ENCODE measurements around the gene WWTR1.

The WWTR1 gene

DNA sequence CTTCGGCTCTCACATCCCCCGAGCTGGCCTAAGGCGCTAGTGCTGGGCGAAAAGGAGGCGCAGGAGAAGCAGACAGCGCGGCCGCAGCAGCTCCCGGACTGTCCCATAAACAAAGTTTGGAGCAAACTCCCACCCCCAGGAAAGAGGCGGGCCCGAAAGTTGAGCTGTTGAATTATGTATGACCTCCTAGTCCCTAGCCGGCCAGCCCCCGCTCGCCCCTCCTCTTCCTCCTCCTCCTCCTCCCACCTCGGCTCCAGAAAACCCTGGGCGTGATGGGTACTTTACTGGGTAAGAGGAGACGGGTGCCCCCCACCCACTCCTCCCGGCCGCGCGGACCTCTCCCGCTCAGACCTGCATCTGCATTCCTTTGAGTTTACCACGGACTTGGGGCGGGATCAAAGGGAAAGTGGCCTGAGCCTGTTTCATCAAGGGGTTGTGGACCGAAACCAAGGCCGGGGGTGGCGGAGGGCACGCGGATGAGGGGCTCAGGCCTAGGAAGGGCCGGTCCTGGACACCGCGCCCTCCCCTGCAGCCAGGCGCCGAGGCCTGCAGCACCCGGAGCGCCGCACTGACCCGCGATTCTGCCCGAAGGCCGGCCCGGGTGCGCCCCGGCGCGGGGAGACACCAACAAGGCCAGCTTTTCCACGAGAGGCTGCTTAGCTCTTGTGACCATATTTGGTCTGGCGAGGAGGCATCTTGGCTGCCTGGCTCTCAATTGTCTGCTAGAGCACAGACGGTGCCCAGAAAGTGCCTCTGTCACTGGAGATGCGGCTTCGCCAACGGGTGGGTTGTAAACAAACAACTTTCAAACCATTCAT lies at the start of gene WWTR1:
Gene WWTR1, minus strand, starts transcription at position 100 of the 818 bp plus-strand sequence. CDS start 719 bp downstream, outside the sequence.
- no peak for DNase-seq

- DNase-seq: no peak
Measured at GRCh38 chr3:149706905-149707304, 49.1 kb upstream of the WWTR1 start.

- DNase-seq: no peak
Measured at GRCh38 chr3:149705416-149705815, 47.6 kb upstream of the WWTR1 start.

- DNase-seq: no peak
Measured at GRCh38 chr3:149703466-149703865, 45.6 kb upstream of the WWTR1 start.

DNA sequence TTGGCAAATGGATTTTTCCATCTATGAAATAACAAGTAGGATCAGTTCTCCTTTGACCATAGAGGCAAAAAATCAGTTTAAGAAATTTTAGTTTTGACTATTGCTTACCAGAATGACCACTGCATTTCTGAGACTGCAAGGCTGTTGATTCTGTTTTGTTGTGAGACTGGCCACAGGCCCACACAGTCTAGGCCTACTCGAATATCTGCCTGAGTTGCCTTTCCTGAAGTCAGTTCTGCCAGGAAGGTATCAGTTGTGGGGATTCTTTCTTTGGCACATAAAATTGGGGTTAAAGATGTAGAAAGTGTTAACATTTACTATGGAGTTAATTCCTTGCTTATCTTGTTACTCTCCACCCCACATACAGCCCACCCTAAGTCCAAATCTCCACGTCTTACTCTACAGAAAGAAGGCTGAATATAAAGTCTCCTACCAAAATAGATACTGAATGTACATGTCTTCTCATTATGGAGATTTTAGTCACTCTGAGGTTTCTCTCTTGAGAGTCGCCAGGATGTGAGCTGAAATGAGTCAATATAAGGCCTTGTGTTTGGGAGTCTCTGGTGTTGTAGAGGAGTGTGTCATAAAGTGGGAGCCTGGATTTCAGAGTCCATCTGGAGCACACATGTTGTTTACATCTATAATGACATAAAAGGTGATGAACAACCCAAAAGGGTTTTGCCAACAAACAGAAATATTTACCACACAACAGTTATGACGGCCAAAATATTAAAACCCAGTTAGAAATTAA lies 45.0 kb upstream of the WWTR1 start:
- DNase-seq: no peak

DNA sequence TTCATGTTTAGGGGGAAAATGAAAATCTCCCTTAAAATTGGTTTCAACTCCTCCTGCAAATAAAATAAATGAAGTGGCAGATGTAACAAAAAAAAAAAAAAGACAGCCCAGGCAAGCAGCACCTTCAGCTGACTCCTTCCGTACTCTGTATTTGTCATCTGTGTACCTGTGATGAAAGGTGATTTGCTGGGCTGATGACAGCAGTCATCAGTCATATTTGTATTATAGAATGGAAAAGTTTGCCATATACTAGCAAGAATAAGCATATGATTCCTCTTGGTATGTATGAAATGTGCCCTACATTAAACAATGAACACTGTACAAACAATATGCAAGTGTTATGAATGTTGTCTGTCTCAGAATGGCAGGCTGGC lies 44.1 kb upstream of the WWTR1 start:
- no peak for DNase-seq

DNA sequence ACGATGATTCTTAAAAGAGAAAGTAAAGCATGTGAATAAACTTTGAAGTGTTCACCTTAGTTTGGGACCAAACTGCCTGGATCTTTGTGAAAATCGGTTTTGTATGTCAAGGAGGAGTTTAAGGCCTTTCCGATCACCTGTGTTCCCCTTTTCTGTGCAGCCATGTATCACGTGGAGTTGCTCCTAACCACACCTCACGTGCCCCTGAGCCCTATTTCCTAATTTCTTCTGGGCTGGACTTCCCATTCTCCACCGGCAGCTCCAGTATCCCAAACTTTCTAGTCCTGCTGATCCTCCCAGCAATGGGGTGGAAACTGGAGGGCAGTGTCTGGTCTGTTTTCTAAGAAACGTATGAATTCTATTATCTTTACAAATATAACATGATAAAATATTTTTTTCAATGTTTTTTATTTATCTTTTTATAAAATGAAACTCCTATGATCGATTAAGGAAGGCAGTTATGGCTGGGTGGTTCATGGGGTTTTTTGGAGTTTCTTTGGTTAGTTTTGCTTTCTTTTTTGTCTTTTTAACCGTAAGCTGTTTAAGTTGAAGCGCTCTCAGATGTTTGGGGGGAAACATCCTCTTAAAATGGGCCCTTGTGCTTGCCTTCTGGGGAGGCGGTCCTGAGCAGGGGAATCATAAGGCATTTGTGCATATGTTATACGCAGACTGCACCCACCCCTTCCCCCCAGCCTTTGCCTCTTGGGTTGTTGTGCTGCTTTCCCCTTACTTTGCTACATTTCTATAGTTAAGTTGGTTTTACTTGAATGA lies 43.6 kb upstream of the WWTR1 start:
- no peak for DNase-seq

- no peak for DNase-seq
Measured at GRCh38 chr3:149688122-149688757, 30.4 kb upstream of the WWTR1 start.

- no peak for DNase-seq
Measured at GRCh38 chr3:149686996-149687395, 29.2 kb upstream of the WWTR1 start.

GRCh38 chr3:149678351-149678950 lies 20.6 kb upstream of the WWTR1 start:
- DNase-seq: no peak

DNA sequence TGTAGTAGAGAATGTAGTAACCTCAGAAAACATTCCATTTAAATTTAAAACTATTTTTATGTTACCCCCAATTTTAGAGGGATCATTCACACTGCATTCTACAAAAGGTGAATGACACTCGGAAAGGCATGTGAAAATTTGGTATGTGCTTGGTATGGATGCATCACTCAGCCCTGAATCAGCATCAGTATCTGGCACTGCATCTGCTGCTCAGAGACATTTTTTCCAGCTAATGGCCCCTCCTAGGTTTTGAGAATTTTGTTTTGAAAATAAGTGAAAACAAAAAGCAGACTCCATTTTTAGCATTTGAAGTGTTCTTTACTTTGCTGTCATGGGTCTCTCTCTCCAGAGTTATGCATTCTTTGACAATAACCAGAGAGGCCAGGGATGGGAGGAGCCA lies 15.6 kb upstream of the WWTR1 start:
- no peak for DNase-seq

- no peak for DNase-seq
Measured at GRCh38 chr3:149670742-149671492, 13.1 kb upstream of the WWTR1 start.

- DNase-seq: no peak
Measured at GRCh38 chr3:149667576-149667975, 9.8 kb upstream of the WWTR1 start.

DNA sequence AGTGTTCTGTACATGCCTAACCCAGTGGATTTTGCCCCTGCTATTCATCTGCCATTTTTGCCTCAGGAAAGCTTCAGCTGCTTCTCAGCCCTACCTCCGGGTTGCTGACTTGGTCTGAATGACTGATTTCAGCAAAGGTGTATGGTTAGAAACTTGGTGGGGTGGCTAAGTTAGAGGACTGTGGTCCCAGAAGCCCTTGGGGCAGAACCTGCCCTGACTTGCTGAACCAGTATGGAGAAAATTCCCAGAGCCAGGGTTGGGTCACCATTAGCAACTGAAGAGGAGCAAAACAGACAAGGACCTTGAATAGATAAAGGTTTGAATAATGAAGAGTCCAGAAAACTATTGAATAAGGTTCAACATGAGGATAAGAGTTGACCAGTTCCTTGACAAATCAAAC lies 6.1 kb upstream of the WWTR1 start:
- DNase-seq: no peak

DNA sequence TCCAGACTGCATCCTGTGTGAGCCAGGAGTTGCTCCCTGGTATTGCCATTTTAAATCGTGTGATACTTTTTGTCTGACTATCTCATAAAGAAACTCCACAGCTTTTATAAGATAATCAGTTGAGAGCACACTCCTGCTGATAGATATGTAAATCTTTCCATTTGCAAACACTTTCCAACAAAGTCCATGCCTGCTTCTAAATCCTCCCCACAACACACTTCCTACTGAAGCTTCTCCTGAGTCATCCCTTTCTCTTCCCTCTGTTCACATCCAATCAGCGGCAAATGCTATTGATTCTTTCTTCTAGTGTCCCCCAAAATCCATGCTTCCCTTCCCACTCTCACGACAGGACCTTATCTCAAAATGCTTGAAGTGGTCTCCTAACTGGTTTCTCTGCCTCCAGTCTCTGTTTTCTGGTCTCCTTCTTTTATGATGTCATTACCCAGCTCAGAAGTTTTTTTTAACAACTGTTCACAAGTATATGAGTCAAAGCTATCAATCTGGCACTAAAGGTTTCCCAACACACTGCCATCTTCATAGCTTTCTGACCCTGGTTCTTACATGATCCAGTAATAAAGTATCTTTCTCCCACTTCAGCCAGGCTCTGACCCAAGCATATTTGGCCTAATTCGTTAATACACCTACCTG lies 4.5 kb upstream of the WWTR1 start:
- no peak for DNase-seq

- DNase-seq: no peak
Measured at GRCh38 chr3:149660462-149660861, 2.6 kb upstream of the WWTR1 start.

DNA sequence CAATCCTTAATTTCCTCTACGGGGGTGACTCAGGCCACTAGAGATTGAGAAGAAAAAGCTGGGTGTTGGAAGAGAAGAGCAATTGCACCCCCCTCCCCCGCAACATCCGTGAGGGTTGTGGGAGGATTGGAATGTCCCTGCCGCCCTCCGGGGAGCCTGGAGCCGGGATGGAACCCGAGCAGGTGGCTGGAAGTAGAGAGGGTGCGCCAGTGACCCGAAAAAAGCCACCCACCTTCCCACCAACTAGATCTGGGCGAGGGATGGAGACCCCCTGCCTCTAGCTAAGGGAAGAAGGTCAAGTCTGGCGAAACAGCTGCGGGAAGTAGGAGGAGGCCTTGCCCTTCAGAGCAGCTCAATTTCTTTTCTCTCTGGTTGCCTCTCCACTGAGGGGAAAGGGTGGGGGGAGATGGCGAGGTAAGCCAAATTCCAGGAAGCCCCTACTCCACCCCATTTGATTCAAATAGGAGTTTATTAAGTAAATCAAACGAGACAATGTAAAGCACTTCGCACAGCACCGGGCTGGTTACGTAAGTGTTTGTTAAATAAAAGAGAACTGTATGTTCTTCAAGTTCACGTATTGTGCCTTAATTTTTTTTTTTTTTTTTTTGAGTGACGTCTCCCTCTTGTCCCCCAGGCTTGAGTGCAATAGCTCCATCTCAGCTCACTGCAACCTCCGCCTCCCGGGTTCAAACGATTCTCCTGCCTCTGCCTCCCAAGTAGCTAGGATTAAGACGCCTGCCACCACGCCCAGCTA lies 1.1 kb upstream of the WWTR1 start:
- DNase-seq: no peak

DNA sequence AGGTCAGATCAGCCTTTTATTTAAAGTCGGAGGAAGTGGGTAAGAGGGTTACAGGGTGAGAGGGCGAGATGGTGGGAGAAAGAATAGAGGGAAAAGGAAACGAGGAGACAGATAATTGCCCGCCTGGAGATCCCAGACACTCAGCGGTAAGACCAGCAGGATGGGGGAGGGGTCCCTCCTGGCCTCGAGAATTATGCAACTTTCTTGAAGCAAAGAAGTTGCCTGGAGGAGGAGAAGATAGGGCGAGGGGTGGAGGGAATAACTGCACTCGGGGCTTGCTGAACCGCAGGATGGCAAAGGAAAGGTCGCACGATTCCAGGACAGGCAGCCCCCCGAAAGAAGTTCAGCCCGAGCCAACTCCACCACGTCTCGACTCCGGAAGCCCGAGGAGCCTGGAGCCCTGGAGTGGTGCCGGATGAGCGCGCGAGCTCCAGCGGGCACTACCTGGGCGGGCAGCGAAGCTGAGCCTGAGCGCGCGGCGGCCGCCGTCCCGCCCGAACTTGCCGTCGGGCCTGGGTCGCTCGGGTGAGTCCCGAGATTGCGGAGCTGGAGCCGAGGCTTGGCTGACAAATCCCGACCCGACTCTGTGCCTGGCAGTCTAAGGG lies 402 bp downstream of the WWTR1 start:
- DNase-seq: no peak

GRCh38 chr3:149655826-149656574 lies 1.8 kb downstream of the WWTR1 start:
- DNase-seq: no peak

All from MV-4-11 (cell line).